Vein endothelial cell (primary cell): ENCODE results near the gene RBM20. TPM values are rescaled to one million over a fixed set of nuclear protein-coding genes. Genes with fewer than 3 reads are reported as not detected.

Experiments
- small RNA-seq: library from RNA; depleted of rRNA; stranded (forward); fragments of <200 nt; gene quantifications from one replicate; pipeline ENCODE3, GENCODE V24; 2012
- total RNA-seq: library from RNA; depleted of rRNA; stranded (reverse); fragments of >200 nt; gene quantifications from 2 replicates; pipeline ENCODE4 v1.2.3, GENCODE V29; 2012

RBM20 gene
- under 0.01 and 0.10 TPM in 2 replicates for total RNA-seq

DNA sequence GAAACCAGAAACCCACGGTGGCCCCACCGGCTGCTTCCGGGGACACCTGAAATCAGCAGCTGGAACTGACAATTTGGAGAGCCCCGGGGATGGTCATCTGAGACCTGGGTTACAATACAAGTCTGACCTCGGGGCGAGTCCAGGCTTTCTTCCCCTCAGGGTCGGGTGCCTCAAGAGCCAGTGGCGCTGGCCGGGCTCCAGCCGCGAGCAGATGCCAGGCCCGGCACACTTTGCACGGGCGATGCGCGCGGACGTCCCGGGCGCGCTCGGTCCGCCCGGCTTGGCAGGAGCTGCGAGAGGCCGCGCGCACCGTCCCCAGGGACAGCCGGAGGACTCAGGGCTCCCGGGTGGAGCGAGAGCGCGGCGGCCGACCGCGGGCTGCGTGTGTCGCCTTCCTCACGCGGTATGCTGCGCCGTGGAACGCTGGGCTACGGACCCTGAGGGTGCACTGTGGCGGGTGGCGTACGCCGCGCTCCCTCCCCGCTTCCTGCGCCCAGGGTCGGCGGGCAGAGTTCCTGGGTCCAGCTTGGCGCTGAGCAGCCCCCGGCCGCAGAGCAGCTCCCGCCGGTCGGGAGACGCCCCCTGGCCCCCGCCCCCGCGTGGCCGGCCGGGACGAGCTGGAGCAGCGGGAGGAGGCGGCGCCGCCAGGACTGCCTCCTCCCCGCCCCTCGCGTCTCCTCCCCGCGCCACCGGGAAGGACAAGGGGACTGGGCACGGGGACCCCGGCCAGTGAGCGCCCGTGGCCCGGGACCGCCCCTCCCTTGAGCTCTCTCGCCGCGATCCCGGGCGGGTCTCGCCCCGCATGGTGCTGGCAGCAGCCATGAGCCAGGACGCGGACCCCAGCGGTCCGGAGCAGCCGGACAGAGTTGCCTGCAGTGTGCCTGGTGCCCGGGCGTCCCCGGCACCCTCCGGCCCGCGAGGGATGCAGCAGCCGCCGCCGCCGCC, at the start of gene RBM20:
Gene RBM20 (plus strand): TSS at position 684 of the 945 bp plus-strand sequence. CDS start 119 bp downstream, at position 803.

DNA sequence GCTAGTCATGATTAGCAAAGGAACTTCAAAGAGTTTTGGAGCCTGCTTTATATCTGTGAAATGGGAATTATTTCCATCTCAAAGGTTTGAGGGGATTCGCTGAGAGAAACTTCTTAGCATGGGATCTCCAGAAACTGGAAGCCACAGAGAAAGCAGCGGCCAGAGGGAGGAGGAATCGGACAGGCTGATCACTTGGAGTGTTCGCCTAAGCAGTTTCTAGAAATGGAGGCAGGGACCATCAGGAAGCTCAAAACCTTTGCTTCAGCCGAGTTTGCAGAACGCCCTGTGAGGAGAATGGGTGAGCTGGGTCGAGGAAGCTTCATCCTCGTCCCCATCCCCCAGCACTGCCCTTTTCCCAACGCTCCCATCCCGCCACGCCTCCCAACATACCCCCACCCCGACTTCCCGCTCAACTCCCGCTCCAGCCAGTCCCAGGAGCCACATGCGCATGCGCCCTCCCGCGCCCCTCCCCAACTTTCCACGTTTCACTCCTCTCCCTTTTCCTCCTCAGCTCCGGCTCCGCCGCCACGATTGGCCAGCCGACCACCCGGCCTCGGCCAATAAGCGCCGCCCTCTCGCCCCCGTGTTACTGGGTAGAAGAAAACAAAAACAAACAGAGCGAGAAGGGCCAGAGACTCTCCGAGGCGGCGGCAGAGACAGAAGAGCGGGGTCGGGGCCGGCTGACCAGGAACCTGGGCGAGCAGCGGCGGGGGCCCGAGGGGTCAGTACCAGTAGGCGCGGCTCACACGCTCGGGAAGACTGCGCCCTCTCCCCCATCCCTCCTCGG, 227.4 kb downstream of the RBM20 start, which contains the start of gene PDCD4:
Gene PDCD4 (plus strand): TSS at position 631 of the 787 bp plus-strand sequence. CDS start 4,100 bp downstream, outside the sequence.

Small RNAs within 50 kb of the gene (small RNA-seq; reads per million reads assigned to genes)
- gene RF00019 (not detected), gene RN7SKP288 (not detected), gene RNA5SP327 (not detected)

Other genes starting within 250 kb of the RBM20 start
- 16.1 and 18.6 TPM in 2 replicates for gene DUSP5, start 146.4 kb upstream of the RBM20 start, total RNA-seq
- 16.0 and 26.3 TPM in 2 replicates for gene SMC3, start 76.6 kb upstream of the RBM20 start, total RNA-seq
- gene PDCD4, start 227.6 kb downstream of the RBM20 start, total RNA-seq, result 48.1 and 60.4 TPM in 2 replicates